Suprapubic skin (tissue), 4 donors: Measurements from ENCODE around the gene LRAT. TPM values are rescaled to one million over a fixed set of nuclear protein-coding genes. Genes with fewer than 3 reads are reported as not detected.
A peak's percentile ranks its signal among the peaks of the same experiment; 100 is the strongest.

Experiments
- DNase-seq, 2 donors: peaks; one replicate each; pipeline ENCODE4 v3.0.0-alpha.2; 2019; ENCODE audit warnings: low spot score in 2 of 2
- H3K27ac ChIP-seq: fragments of 200-600 bp; sonication (generic); one replicate; pipeline ENCODE4 v1.5.1; 2019
- H3K27me3 ChIP-seq: fragments of 200-600 bp; sonication (generic); one replicate; pipeline ENCODE4 v1.5.1; 2019
- H3K36me3 ChIP-seq: fragments of 200-600 bp; sonication (generic); one replicate; pipeline ENCODE4 v1.5.1; 2019
- H3K4me1 ChIP-seq: fragments of 200-600 bp; sonication (generic); one replicate; pipeline ENCODE4 v1.5.1; 2019
- H3K4me3 ChIP-seq: fragments of 200-600 bp; sonication (generic); one replicate; pipeline ENCODE4 v1.5.1; 2019; ENCODE audit warnings: mild to moderate bottlenecking
- H3K9me3 ChIP-seq: fragments of 200-600 bp; sonication (generic); one replicate; pipeline ENCODE4 v1.5.1; 2019
- EP300 ChIP-seq: sonication (generic); formaldehyde crosslinking; IDR thresholded peaks from one replicate; pipeline ENCODE4 v1.6.1; 2017; ENCODE audit warnings: antibody characterized with exemption
- POLR2A ChIP-seq, 2 donors: fragments of 450-650 bp; IDR thresholded peaks; one replicate each; pipeline ENCODE4 v1.6.1; 2017; ENCODE audit warnings: antibody characterized with exemption in 2 of 2, mild to moderate bottlenecking in 2 of 2, moderate library complexity in 2 of 2
- POLR2AphosphoS5 ChIP-seq, 3 donors: sonication (generic); formaldehyde crosslinking; IDR thresholded peaks; one replicate each; pipeline ENCODE4 v1.6.1; 2017; ENCODE audit warnings: antibody characterized with exemption in 3 of 3
- WGBS: methylation state at CpG from one replicate; pipeline ENCODE4 v1.1.5; 2018; 5-methylcytosine and 5-hydroxymethylcytosine counted together
- total RNA-seq, 4 donors: library from RNA; depleted of rRNA; stranded (reverse); fragments of >200 nt; gene quantifications; one replicate each; pipeline ENCODE4 v1.1.0, GENCODE V29; 2016
- TF ChIP-seq, protein P1 (sequence below), 2 donors: fragments of 200-600 bp in 1 of 2; fragments of 450-650 bp in 1 of 2; sonication (generic) in 1 of 2; IDR thresholded peaks; one replicate each; pipeline ENCODE4 v1.5.1; 2016 to 2019; ENCODE audit warnings: antibody characterized with exemption in 2 of 2, mild to moderate bottlenecking in 1 of 2, moderate library complexity in 1 of 2

The LRAT gene
- 1 to 10 TPM in 1 of 4 donors, under 1 TPM in 3; 0.11 to 1.2 (median 0.60) TPM for total RNA-seq

DNA sequence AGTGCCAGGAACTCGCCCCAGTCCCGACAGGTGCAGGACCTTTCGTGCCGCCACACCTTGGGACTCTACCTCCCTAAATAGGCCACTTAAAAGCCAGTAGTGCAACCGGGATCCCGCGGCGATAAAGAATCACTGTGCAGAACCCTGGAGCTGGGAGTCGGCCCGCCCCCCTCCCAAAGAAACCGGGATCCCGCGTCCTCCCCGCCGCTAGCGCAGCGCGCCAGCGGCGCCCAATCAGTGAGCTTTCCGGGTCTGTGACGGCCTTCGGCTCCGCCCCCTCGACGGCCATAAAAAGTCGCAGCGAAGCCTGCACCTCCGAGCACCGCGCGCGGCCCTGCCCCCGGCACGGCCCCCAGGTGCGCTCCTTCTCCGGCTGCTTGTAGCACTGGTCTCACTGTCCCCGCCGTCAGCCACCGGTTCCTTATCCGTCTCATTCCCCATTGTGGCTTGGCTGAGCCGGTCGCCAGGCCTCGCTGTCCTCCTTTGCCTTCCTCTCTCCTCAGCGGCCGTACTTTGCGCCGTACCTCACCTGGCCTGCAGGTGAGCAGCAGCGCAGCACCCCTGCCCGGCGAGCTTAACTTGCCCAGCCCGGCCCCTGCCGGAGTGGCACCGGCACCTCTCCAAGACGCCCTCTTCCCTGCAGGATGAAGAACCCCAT lies at the start of gene LRAT:
Gene LRAT, plus strand, starts transcription at position 318 of the 658 bp plus-strand sequence. Its CDS starts 327 bp downstream, at position 645.
- no peak within 1 kb of the TSS for H3K27ac ChIP-seq
- WGBS: 0% methylated on average over 13 of the region's 55 CpGs
- TF ChIP-seq POLR2A (IDR thresholded peaks at IDR 0.05) (no peak), POLR2AphosphoS5 (IDR thresholded peaks at IDR 0.05) (no peak)
- peak in 1 of 2 donors; percentile 79 for DNase-seq
- no peaks in the 10 kb centered on the region for H3K9me3 ChIP-seq
- no peaks in the 10 kb centered on the region for H3K36me3 ChIP-seq
- peaks cover 70% of the 10 kb centered on the region for H3K27me3 ChIP-seq
- peak within 1 kb of the TSS; percentile 60 for H3K4me3 ChIP-seq
- peaks cover 35% of the 10 kb centered on the region for H3K4me1 ChIP-seq

- H3K9me3 ChIP-seq: no peaks in the 10 kb centered on the region
- no peak overlapping the region for H3K27ac ChIP-seq
- no peaks in the 10 kb centered on the region for H3K4me1 ChIP-seq
- H3K36me3 ChIP-seq: no peaks in the 10 kb centered on the region
- DNase-seq: no peak
- TF ChIP-seq POLR2A (IDR thresholded peaks at IDR 0.05) (no peak), POLR2AphosphoS5 (IDR thresholded peaks at IDR 0.05) (no peak), EP300 (no peak)
- TF ChIP-seq, protein P1, sequence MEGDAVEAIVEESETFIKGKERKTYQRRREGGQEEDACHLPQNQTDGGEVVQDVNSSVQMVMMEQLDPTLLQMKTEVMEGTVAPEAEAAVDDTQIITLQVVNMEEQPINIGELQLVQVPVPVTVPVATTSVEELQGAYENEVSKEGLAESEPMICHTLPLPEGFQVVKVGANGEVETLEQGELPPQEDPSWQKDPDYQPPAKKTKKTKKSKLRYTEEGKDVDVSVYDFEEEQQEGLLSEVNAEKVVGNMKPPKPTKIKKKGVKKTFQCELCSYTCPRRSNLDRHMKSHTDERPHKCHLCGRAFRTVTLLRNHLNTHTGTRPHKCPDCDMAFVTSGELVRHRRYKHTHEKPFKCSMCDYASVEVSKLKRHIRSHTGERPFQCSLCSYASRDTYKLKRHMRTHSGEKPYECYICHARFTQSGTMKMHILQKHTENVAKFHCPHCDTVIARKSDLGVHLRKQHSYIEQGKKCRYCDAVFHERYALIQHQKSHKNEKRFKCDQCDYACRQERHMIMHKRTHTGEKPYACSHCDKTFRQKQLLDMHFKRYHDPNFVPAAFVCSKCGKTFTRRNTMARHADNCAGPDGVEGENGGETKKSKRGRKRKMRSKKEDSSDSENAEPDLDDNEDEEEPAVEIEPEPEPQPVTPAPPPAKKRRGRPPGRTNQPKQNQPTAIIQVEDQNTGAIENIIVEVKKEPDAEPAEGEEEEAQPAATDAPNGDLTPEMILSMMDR (IDR thresholded peaks at IDR 0.05): no peak
- 63% methylated on average over 3 of the region's 3 CpGs for WGBS
- no peaks in the 10 kb centered on the region for H3K27me3 ChIP-seq
- no peak overlapping the region for H3K4me3 ChIP-seq
Measured at GRCh38 chr4:154707877-154708276, 35.9 kb upstream of the LRAT start.

DNA sequence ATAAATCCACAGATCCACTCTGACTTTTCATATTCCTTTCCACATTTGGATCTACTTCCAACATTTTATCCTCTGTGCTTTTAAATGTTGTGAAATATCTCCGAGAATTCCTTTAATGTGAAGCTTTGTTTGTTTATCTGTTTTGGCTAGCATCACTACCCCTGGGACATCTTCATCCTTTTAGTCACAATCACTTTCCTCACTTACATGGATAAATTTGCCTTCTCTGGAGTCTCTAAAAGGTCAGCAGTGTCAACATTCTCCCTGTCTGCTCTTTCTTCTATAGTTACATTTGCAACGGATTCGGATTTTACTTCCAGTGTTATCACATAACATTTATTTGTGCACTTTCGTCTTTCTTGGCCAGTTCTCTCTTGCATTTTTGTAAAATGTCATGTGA lies 34.2 kb upstream of the LRAT start:
- Histone ChIP-seq H3K36me3 (no peaks in the 10 kb centered on the region), H3K4me1 (no peaks in the 10 kb centered on the region), H3K27ac (no peak overlapping the region), H3K4me3 (no peak overlapping the region), H3K9me3 (no peaks in the 10 kb centered on the region), H3K27me3 (no peaks in the 10 kb centered on the region)
- TF ChIP-seq POLR2AphosphoS5 (IDR thresholded peaks at IDR 0.05) (no peak), EP300 (no peak), POLR2A (IDR thresholded peaks at IDR 0.05) (no peak)
- TF ChIP-seq, protein P1 (IDR thresholded peaks at IDR 0.05): no peak
- 62% methylated on average over 4 of the region's 4 CpGs for WGBS
- DNase-seq: no peak

- TF ChIP-seq, protein P1 (IDR thresholded peaks at IDR 0.05): no peak
- TF ChIP-seq POLR2AphosphoS5 (IDR thresholded peaks at IDR 0.05): no peak
- no peak for TF ChIP-seq POLR2A (IDR thresholded peaks at IDR 0.05)
- TF ChIP-seq EP300: no peak
- Histone ChIP-seq H3K27ac (no peak overlapping the region), H3K9me3 (no peaks in the 10 kb centered on the region), H3K4me3 (no peak overlapping the region), H3K4me1 (no peaks in the 10 kb centered on the region), H3K27me3 (no peaks in the 10 kb centered on the region), H3K36me3 (no peaks in the 10 kb centered on the region)
- no peak for DNase-seq
Measured at GRCh38 chr4:154711522-154711921, 32.3 kb upstream of the LRAT start.

GRCh38 chr4:154714339-154715040 lies 29.3 kb upstream of the LRAT start:
- 53% methylated on average over 4 of the region's 4 CpGs for WGBS
- H3K9me3 ChIP-seq: no peaks in the 10 kb centered on the region
- no peak overlapping the region for H3K27ac ChIP-seq
- no peak overlapping the region for H3K4me3 ChIP-seq
- no peaks in the 10 kb centered on the region for H3K4me1 ChIP-seq
- H3K36me3 ChIP-seq: no peaks in the 10 kb centered on the region
- no peaks in the 10 kb centered on the region for H3K27me3 ChIP-seq
- DNase-seq: no peak
- TF ChIP-seq, protein P1 (IDR thresholded peaks at IDR 0.05): no peak
- no peak for TF ChIP-seq POLR2AphosphoS5 (IDR thresholded peaks at IDR 0.05)
- TF ChIP-seq POLR2A (IDR thresholded peaks at IDR 0.05): no peak
- TF ChIP-seq EP300: no peak
